H9 (cell line): ENCODE data around the gene ASXL3. TPM values are rescaled to one million over a fixed set of nuclear protein-coding genes. Genes with fewer than 3 reads are reported as not detected.

Experiments
- DNase-seq: peaks from one replicate; pipeline ENCODE4 v3.0.0-alpha.2; 2017
- H2AFZ ChIP-seq: one replicate; pipeline ENCODE4 v1.6.1; 2013; ENCODE audit warnings: mild to moderate bottlenecking, low read length, control low read depth, moderate library complexity
- H2AK5ac ChIP-seq: 2 replicates; pipeline ENCODE4 v1.6.1; 2013; ENCODE audit warnings: low read length, control low read depth, mixed read lengths; ENCODE audit not compliant: insufficient read length
- H2BK120ac ChIP-seq: one replicate; pipeline ENCODE4 v1.6.1; 2013; ENCODE audit warnings: low read depth, mild to moderate bottlenecking, low read length, control low read depth, inconsistent platforms; ENCODE audit not compliant: poor library complexity, severe bottlenecking
- H2BK12ac ChIP-seq: 2 replicates; pipeline ENCODE4 v1.6.1; 2013; ENCODE audit warnings: low read length, control low read depth, mixed read lengths, low read depth; ENCODE audit not compliant: insufficient read length
- H2BK15ac ChIP-seq: 2 replicates; pipeline ENCODE4 v1.6.1; 2013; ENCODE audit warnings: low read depth, low read length, control low read depth
- H2BK20ac ChIP-seq: one replicate; pipeline ENCODE4 v1.6.1; 2013; ENCODE audit warnings: low read depth, mild to moderate bottlenecking, low read length, control low read depth, inconsistent platforms; ENCODE audit not compliant: poor library complexity, severe bottlenecking
- H2BK5ac ChIP-seq: 2 replicates; pipeline ENCODE4 v1.6.1; 2013; ENCODE audit warnings: low read length, control low read depth, mixed read lengths; ENCODE audit not compliant: insufficient read length
- H3K14ac ChIP-seq: 2 replicates; pipeline ENCODE4 v1.6.1; 2013; ENCODE audit warnings: low read length, control low read depth; ENCODE audit not compliant: insufficient read depth
- H3K18ac ChIP-seq: 2 replicates; pipeline ENCODE4 v1.6.1; 2013; ENCODE audit warnings: low read depth, mild to moderate bottlenecking, mixed read lengths, low read length, control low read depth; ENCODE audit not compliant: insufficient read length
- H3K23ac ChIP-seq: 2 replicates; pipeline ENCODE4 v1.6.1; 2013; ENCODE audit warnings: low read length, control low read depth, mixed read lengths, low read depth; ENCODE audit not compliant: insufficient read length
- H3K23me2 ChIP-seq: 2 replicates; pipeline ENCODE4 v1.6.1; 2013; ENCODE audit warnings: low read depth, mild to moderate bottlenecking, mixed read lengths, low read length, control low read depth; ENCODE audit not compliant: insufficient read length, poor library complexity, severe bottlenecking
- H3K27ac ChIP-seq: 2 replicates; pipeline ENCODE4 v1.5.1; 2013; ENCODE audit warnings: low read length, control low read depth, mixed read lengths, low read depth; ENCODE audit not compliant: insufficient read length
- H3K27me3 ChIP-seq: 2 replicates; pipeline ENCODE4 v1.6.1; 2013; ENCODE audit warnings: low read length, control low read depth, inconsistent platforms; ENCODE audit not compliant: insufficient read depth
- H3K4ac ChIP-seq: 2 replicates; pipeline ENCODE4 v1.6.1; 2013; ENCODE audit warnings: low read depth, mild to moderate bottlenecking, control low read depth, inconsistent platforms, low read length, moderate library complexity
- H3K4me1 ChIP-seq: 2 replicates; pipeline ENCODE4 v1.6.1; 2013; ENCODE audit warnings: low read length, control low read depth, inconsistent platforms; ENCODE audit not compliant: insufficient read depth
- H3K4me2 ChIP-seq: 2 replicates; pipeline ENCODE4 v1.6.1; 2013; ENCODE audit warnings: low read length, control low read depth, mixed read lengths; ENCODE audit not compliant: insufficient read length, insufficient read depth
- H3K56ac ChIP-seq: 2 replicates; pipeline ENCODE4 v1.6.1; 2013; ENCODE audit warnings: low read depth, mild to moderate bottlenecking, mixed read lengths, low read length, control low read depth; ENCODE audit not compliant: insufficient read length
- H3K79me1 ChIP-seq: 2 replicates; pipeline ENCODE4 v1.6.1; 2013; ENCODE audit warnings: low read depth, mild to moderate bottlenecking, moderate library complexity, low read length, control low read depth, inconsistent platforms; ENCODE audit not compliant: insufficient read depth, poor library complexity, severe bottlenecking
- H3K79me2 ChIP-seq: 2 replicates; pipeline ENCODE4 v1.6.1; 2013; ENCODE audit warnings: low read length, control low read depth, inconsistent platforms; ENCODE audit not compliant: insufficient read depth
- H3K9ac ChIP-seq: 2 replicates; pipeline ENCODE4 v1.6.1; 2013; ENCODE audit warnings: low read length, control low read depth, mixed read lengths; ENCODE audit not compliant: insufficient read length; ENCODE audit errors: extremely low read depth
- H3K9me3 ChIP-seq: one replicate; pipeline ENCODE4 v1.6.1; 2013; ENCODE audit warnings: low read depth, low read length, inconsistent platforms; ENCODE audit not compliant: control insufficient read depth
- H3T11ph ChIP-seq: one replicate; pipeline ENCODE4 v1.6.1; 2013; ENCODE audit warnings: mild to moderate bottlenecking, low read length, control low read depth, inconsistent platforms
- H4K20me1 ChIP-seq: one replicate; pipeline ENCODE4 v1.6.1; 2013; ENCODE audit not compliant: control insufficient read depth, insufficient read length, insufficient read depth
- H4K5ac ChIP-seq: 2 replicates; pipeline ENCODE4 v1.6.1; 2013; ENCODE audit warnings: low read depth, mild to moderate bottlenecking, mixed read lengths, low read length, control low read depth; ENCODE audit not compliant: insufficient read length
- H4K8ac ChIP-seq: replicated peaks from 2 replicates; pipeline ENCODE4 v1.6.1; 2013; ENCODE audit warnings: low read length, control low read depth, mixed read lengths, low read depth; ENCODE audit not compliant: insufficient read length
- H4K91ac ChIP-seq: 2 replicates; pipeline ENCODE4 v1.6.1; 2013; ENCODE audit warnings: low read depth, mild to moderate bottlenecking, moderate library complexity, mixed read lengths, low read length, control low read depth; ENCODE audit not compliant: insufficient read length
- H3K27ac Mint-ChIP-seq, 3 experiments: 2 replicates in 2 of 3; 3 replicates in 1 of 3; pipeline ENCODE4 v1.8.0; 2020 to 2021; ENCODE audit warnings: mixed read lengths in 3 of 3, mild to moderate bottlenecking in 1 of 3, moderate library complexity in 1 of 3
- H3K27me3 Mint-ChIP-seq: 2 replicates; pipeline ENCODE4 v1.8.0; 2021; ENCODE audit warnings: low read depth, mild to moderate bottlenecking, moderate library complexity, mixed read lengths
- H3K36me3 Mint-ChIP-seq, 3 experiments: 2 replicates in 2 of 3; 3 replicates in 1 of 3; pipeline ENCODE4 v1.8.0; 2020 to 2021; ENCODE audit warnings: low read depth in 3 of 3, mixed read lengths in 3 of 3; ENCODE audit not compliant: insufficient read depth in 1 of 3
- H3K4me1 Mint-ChIP-seq, 2 experiments: 2 replicates each; pipeline ENCODE4 v1.8.0; 2020; ENCODE audit warnings: mixed read lengths in 2 of 2
- H3K4me3 Mint-ChIP-seq, 2 experiments: 2 replicates in 1 of 2; 3 replicates in 1 of 2; pipeline ENCODE4 v1.8.0; 2020 to 2021; ENCODE audit warnings: mild to moderate bottlenecking in 2 of 2, mixed read lengths in 2 of 2, moderate library complexity in 1 of 2
- H3K9me3 Mint-ChIP-seq, 2 experiments: 2 replicates in 1 of 2; 3 replicates in 1 of 2; pipeline ENCODE4 v1.8.0; 2020; ENCODE audit warnings: mild to moderate bottlenecking in 2 of 2, mixed read lengths in 2 of 2, moderate library complexity in 1 of 2
- WGBS: extraction: QIAGEN DNeasy Blood & Tissue Kit; methylation state at CpG from one replicate; pipeline ENCODE4 v1.1.7; 2013; ENCODE audit warnings: missing lambda C conversion rate, low lambda C conversion rate, mixed read lengths; ENCODE audit not compliant: insufficient read length; ENCODE audit errors: extremely low coverage; 5-methylcytosine and 5-hydroxymethylcytosine counted together
- total RNA-seq: library from RNA; stranded (reverse); gene quantifications from 2 replicates; pipeline ENCODE4 v1.2.1, GENCODE V29; 2021
- TF ChIP-seq, protein P1 (sequence below): fragments of 200-600 bp; sonication (generic); conservative IDR thresholded peaks from 3 replicates; pipeline ENCODE4 v1.8.0; 2021; ENCODE audit warnings: antibody characterized with exemption, mild to moderate bottlenecking

Gene ASXL3
- total RNA-seq, 1 experiment from 2014 or later, result 0.35 TPM

DNA sequence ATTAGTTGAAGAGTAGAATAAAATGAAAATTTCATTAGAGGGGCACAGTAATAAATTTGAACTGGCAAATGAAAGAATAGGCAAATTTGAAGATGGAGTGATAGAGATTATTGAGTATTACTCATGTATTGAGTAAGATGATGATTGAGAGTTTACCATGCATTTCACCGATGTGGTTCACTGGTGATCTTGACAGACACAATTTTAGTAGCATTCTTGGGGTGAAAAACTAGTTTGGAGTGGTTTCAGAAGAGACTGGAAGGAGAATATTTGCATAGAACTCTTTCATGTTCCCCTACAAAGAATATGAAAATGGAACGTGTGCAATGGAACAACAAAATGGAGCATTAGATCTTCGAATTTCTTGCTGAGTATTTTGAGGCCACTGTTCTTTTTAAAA is 121.4 kb downstream of the ASXL3 start:
- H2AK5ac ChIP-seq, result no peak overlapping the region
- H3K9me3 ChIP-seq, result no peaks in the 10 kb centered on the region
- H3K18ac ChIP-seq, result no peak overlapping the region
- no peak overlapping the region for H4K8ac ChIP-seq
- H3K4ac ChIP-seq, result no peak overlapping the region
- DNase-seq, result no peak
- no peak overlapping the region for H3K9ac ChIP-seq
- no peak overlapping the region for H3T11ph ChIP-seq
- H2BK120ac ChIP-seq, result no peak overlapping the region
- H3K27me3 Mint-ChIP-seq, result no peaks in the 10 kb centered on the region
- no peak overlapping the region for H2BK12ac ChIP-seq
- H2AFZ ChIP-seq, result no peak overlapping the region
- no peak overlapping the region for H3K4me2 ChIP-seq
- H3K9me3 Mint-ChIP-seq, result no peaks in the 10 kb centered on the region
- no peak overlapping the region for H3K14ac ChIP-seq
- H3K36me3 Mint-ChIP-seq, result no peaks in the 10 kb centered on the region
- no peaks in the 10 kb centered on the region for H3K79me2 ChIP-seq
- no peak overlapping the region for H3K56ac ChIP-seq
- TF ChIP-seq, protein P1, sequence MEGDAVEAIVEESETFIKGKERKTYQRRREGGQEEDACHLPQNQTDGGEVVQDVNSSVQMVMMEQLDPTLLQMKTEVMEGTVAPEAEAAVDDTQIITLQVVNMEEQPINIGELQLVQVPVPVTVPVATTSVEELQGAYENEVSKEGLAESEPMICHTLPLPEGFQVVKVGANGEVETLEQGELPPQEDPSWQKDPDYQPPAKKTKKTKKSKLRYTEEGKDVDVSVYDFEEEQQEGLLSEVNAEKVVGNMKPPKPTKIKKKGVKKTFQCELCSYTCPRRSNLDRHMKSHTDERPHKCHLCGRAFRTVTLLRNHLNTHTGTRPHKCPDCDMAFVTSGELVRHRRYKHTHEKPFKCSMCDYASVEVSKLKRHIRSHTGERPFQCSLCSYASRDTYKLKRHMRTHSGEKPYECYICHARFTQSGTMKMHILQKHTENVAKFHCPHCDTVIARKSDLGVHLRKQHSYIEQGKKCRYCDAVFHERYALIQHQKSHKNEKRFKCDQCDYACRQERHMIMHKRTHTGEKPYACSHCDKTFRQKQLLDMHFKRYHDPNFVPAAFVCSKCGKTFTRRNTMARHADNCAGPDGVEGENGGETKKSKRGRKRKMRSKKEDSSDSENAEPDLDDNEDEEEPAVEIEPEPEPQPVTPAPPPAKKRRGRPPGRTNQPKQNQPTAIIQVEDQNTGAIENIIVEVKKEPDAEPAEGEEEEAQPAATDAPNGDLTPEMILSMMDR, result no peak
- H3K23ac ChIP-seq, result no peak overlapping the region
- no peaks in the 10 kb centered on the region for H3K23me2 ChIP-seq
- no CpG with 5 or more reads among the region's 3 CpGs for WGBS
- H3K27ac ChIP-seq, result no peak overlapping the region
- H3K27me3 ChIP-seq, result no peaks in the 10 kb centered on the region
- H3K4me1 ChIP-seq, result no peaks in the 10 kb centered on the region
- no peak overlapping the region for H2BK15ac ChIP-seq
- H3K27ac Mint-ChIP-seq, result no peak overlapping the region
- H3K79me1 ChIP-seq, result no peaks in the 10 kb centered on the region
- no peak overlapping the region for H2BK5ac ChIP-seq
- H2BK20ac ChIP-seq, result no peak overlapping the region
- no peaks in the 10 kb centered on the region for H3K4me1 Mint-ChIP-seq
- no peaks in the 10 kb centered on the region for H4K20me1 ChIP-seq
- H4K5ac ChIP-seq, result no peak overlapping the region
- H4K91ac ChIP-seq, result no peak overlapping the region
- no peak overlapping the region for H3K4me3 Mint-ChIP-seq
